Astrocyte (in vitro differentiated cells and primary cell): ENCODE data around the gene SERPINB1. TPM values are rescaled to one million over a fixed set of nuclear protein-coding genes. Genes with fewer than 3 reads are reported as not detected.
A peak's percentile ranks its signal among the peaks of the same experiment; 100 is the strongest.

Experiments
- DNase-seq: peaks from one replicate; pipeline ENCODE4 v3.0.0-alpha.2; 2010; ENCODE audit warnings: low read depth
- FAIRE-seq: peaks from 2 replicates; lab custom pipeline; 2011; peaks lifted over from hg19 to GRCh38; lab: Jason Lieb, UNC
- H2AFZ ChIP-seq: 2 replicates; pipeline ENCODE4 v1.6.0; 2012; ENCODE audit warnings: low read depth, low read length, inconsistent platforms
- H3K27ac ChIP-seq: 2 replicates; pipeline ENCODE4 v1.5.1; 2011; ENCODE audit warnings: low read depth, low read length, inconsistent platforms
- H3K27me3 ChIP-seq: 2 replicates; pipeline ENCODE4 v1.6.0; 2011; ENCODE audit warnings: low read length, inconsistent platforms; ENCODE audit not compliant: insufficient read depth
- H3K36me3 ChIP-seq: 2 replicates; pipeline ENCODE4 v1.5.1; 2011; ENCODE audit warnings: low read length, inconsistent platforms; ENCODE audit not compliant: insufficient read depth
- H3K4me1 ChIP-seq: 2 replicates; pipeline ENCODE4 v1.5.1; 2011; ENCODE audit warnings: low read length, inconsistent platforms; ENCODE audit not compliant: insufficient read depth
- H3K4me2 ChIP-seq: 2 replicates; pipeline ENCODE4 v1.6.0; 2012; ENCODE audit warnings: low read length, inconsistent platforms
- H3K4me3 ChIP-seq: 2 replicates; pipeline ENCODE4 v1.5.1; 2011; ENCODE audit warnings: low read depth, mild to moderate bottlenecking, low read length, inconsistent platforms; ENCODE audit not compliant: insufficient read depth
- H3K79me2 ChIP-seq: 2 replicates; pipeline ENCODE4 v1.6.0; 2012; ENCODE audit warnings: mild to moderate bottlenecking, low read length, inconsistent platforms; ENCODE audit not compliant: insufficient read depth
- H3K9ac ChIP-seq: 2 replicates; pipeline ENCODE4 v1.6.0; 2012; ENCODE audit warnings: mild to moderate bottlenecking, low read length, inconsistent platforms
- H3K9me3 ChIP-seq: 2 replicates; pipeline ENCODE4 v1.5.1; 2012; ENCODE audit warnings: low read depth, mild to moderate bottlenecking, low read length, inconsistent platforms; ENCODE audit not compliant: insufficient read depth
- H4K20me1 ChIP-seq: 2 replicates; pipeline ENCODE4 v1.6.0; 2012; ENCODE audit warnings: low read length, inconsistent platforms; ENCODE audit not compliant: insufficient read depth
- H3K27ac Mint-ChIP-seq: one replicate; pipeline ENCODE4 v1.8.0; 2021; ENCODE audit warnings: mild to moderate bottlenecking, mixed read lengths; ENCODE audit not compliant: unreplicated experiment
- H3K27me3 Mint-ChIP-seq: one replicate; pipeline ENCODE4 v1.8.0; 2021; ENCODE audit warnings: low read depth, mixed read lengths; ENCODE audit not compliant: unreplicated experiment
- H3K36me3 Mint-ChIP-seq: one replicate; pipeline ENCODE4 v1.8.0; 2021; ENCODE audit warnings: low read depth, mixed read lengths; ENCODE audit not compliant: unreplicated experiment
- H3K4me1 Mint-ChIP-seq: one replicate; pipeline ENCODE4 v1.8.0; 2021; ENCODE audit warnings: low read depth, mixed read lengths; ENCODE audit not compliant: unreplicated experiment
- H3K4me3 Mint-ChIP-seq: one replicate; pipeline ENCODE4 v1.8.0; 2021; ENCODE audit warnings: mild to moderate bottlenecking, moderate library complexity, mixed read lengths; ENCODE audit not compliant: unreplicated experiment
- H3K9me3 Mint-ChIP-seq: one replicate; pipeline ENCODE4 v1.8.0; 2021; ENCODE audit warnings: mild to moderate bottlenecking, mixed read lengths; ENCODE audit not compliant: unreplicated experiment
- CTCF ChIP-seq: IDR thresholded peaks from 2 replicates; pipeline ENCODE4 v1.5.1; 2011; ENCODE audit warnings: low read depth, mild to moderate bottlenecking, inconsistent platforms, low read length, moderate library complexity; ENCODE audit not compliant: insufficient read depth
- EZH2 ChIP-seq: IDR thresholded peaks from 2 replicates; pipeline ENCODE4 v1.6.1; 2012; ENCODE audit warnings: mild to moderate bottlenecking, low read length, inconsistent platforms; ENCODE audit not compliant: insufficient read depth
- total RNA-seq: library from RNA; stranded (reverse); gene quantifications from 2 replicates; pipeline ENCODE4 v1.2.1, GENCODE V29; 2021

SERPINB1 gene
- total RNA-seq, 1 donor from 2014 or later: 1.5 TPM

GRCh38 chr6:2872423-2873358 is 31.0 kb upstream of the SERPINB1 start:
- H3K27ac ChIP-seq: no peak overlapping the region
- no peaks in the 10 kb centered on the region for H4K20me1 ChIP-seq
- H3K9me3 Mint-ChIP-seq: no peaks in the 10 kb centered on the region
- H3K9ac ChIP-seq: no peak overlapping the region
- H3K4me3 ChIP-seq: no peak overlapping the region
- no peaks in the 10 kb centered on the region for H3K9me3 ChIP-seq
- no peak for TF ChIP-seq EZH2
- no peak for TF ChIP-seq CTCF
- H3K27me3 Mint-ChIP-seq: peaks cover 4% of the 10 kb centered on the region
- no peak overlapping the region for H3K4me2 ChIP-seq
- no peaks in the 10 kb centered on the region for H3K27me3 ChIP-seq
- no peaks in the 10 kb centered on the region for H3K79me2 ChIP-seq
- DNase-seq (no peak), FAIRE-seq (no peak)
- no peak overlapping the region for H3K4me3 Mint-ChIP-seq
- H3K4me1 Mint-ChIP-seq: peaks cover 18% of the 10 kb centered on the region
- no peaks in the 10 kb centered on the region for H3K36me3 ChIP-seq
- H3K36me3 Mint-ChIP-seq: no peaks in the 10 kb centered on the region
- H3K27ac Mint-ChIP-seq: peak overlapping the region; percentile 27
- H3K4me1 ChIP-seq: peaks cover 27% of the 10 kb centered on the region
- H2AFZ ChIP-seq: no peak overlapping the region

- peaks cover 11% of the 10 kb centered on the region for H3K4me1 Mint-ChIP-seq
- Histone ChIP-seq H4K20me1 (no peaks in the 10 kb centered on the region), H3K9ac (no peak overlapping the region), H3K4me3 (no peak overlapping the region), H3K27ac (no peak overlapping the region), H3K27me3 (no peaks in the 10 kb centered on the region), H3K36me3 (no peaks in the 10 kb centered on the region), H3K4me2 (no peak overlapping the region), H3K9me3 (no peaks in the 10 kb centered on the region), H3K4me1 (peaks cover 19% of the 10 kb centered on the region), H2AFZ (no peak overlapping the region), H3K79me2 (no peaks in the 10 kb centered on the region)
- H3K27me3 Mint-ChIP-seq: peaks cover 4% of the 10 kb centered on the region
- FAIRE-seq (no peak), DNase-seq (no peak)
- no peaks in the 10 kb centered on the region for H3K36me3 Mint-ChIP-seq
- no peak overlapping the region for H3K4me3 Mint-ChIP-seq
- no peak for TF ChIP-seq CTCF
- no peak for TF ChIP-seq EZH2
- H3K27ac Mint-ChIP-seq: no peak overlapping the region
- H3K9me3 Mint-ChIP-seq: no peaks in the 10 kb centered on the region
Observed at GRCh38 chr6:2871953-2872352, 30.3 kb upstream of the SERPINB1 start.

GRCh38 chr6:2871102-2871501 is 29.4 kb upstream of the SERPINB1 start:
- Histone ChIP-seq H3K4me3 (no peak overlapping the region), H2AFZ (no peak overlapping the region), H3K79me2 (no peaks in the 10 kb centered on the region), H3K27me3 (no peaks in the 10 kb centered on the region), H3K9ac (no peak overlapping the region), H3K36me3 (no peaks in the 10 kb centered on the region), H3K9me3 (no peaks in the 10 kb centered on the region), H3K4me2 (no peak overlapping the region), H4K20me1 (no peaks in the 10 kb centered on the region), H3K4me1 (peaks cover 13% of the 10 kb centered on the region), H3K27ac (no peak overlapping the region)
- Mint-ChIP-seq H3K4me1 (peaks cover 3% of the 10 kb centered on the region), H3K36me3 (no peaks in the 10 kb centered on the region), H3K9me3 (no peaks in the 10 kb centered on the region), H3K4me3 (no peak overlapping the region), H3K27me3 (peaks cover 4% of the 10 kb centered on the region), H3K27ac (no peak overlapping the region)
- no peak for FAIRE-seq
- no peak for DNase-seq
- no peak for TF ChIP-seq CTCF
- TF ChIP-seq EZH2: no peak
